Stimulated activated CD8-positive, alpha-beta memory T cell treated with anti-CD3 and anti-CD28 coated beads, Interleukin-15, amount 100 ng/mL, for 1 hour (primary cell): ENCODE measurements around the gene IRAK4.

Experiments used
- DNase-seq: peaks from one replicate; pipeline ENCODE4 v3.0.0-alpha.2; 2020; ENCODE audit warnings: low read depth

The IRAK4 gene

GRCh38 chr12:43836475-43836989 is 77.8 kb downstream of the IRAK4 start:
- DNase-seq, result no peak
